ENCODE results near the gene RANBP1. TPM values are rescaled to one million over a fixed set of nuclear protein-coding genes. Genes with fewer than 3 reads are reported as not detected.

RANBP1 gene
- total RNA-seq, 4 donors from 2014 or later: 104 to 159 (median 119) TPM

GRCh38 chr22:20108757-20109230 lies 7.1 kb upstream of the RANBP1 start:
- WGBS, 2 donors: 82 to 87% methylated on average over 9 to 12 of the region's 12 CpGs
- H3K4me3 ChIP-seq (ENCODE audit: low read depth, poor library complexity, severe bottlenecking): no peak overlapping the region
- no peak for DNase-seq (ENCODE audit: low spot score in 2 of 2)
- no peak for TF ChIP-seq POLR2A (IDR thresholded peaks at IDR 0.05)
- TF ChIP-seq, protein P1, sequence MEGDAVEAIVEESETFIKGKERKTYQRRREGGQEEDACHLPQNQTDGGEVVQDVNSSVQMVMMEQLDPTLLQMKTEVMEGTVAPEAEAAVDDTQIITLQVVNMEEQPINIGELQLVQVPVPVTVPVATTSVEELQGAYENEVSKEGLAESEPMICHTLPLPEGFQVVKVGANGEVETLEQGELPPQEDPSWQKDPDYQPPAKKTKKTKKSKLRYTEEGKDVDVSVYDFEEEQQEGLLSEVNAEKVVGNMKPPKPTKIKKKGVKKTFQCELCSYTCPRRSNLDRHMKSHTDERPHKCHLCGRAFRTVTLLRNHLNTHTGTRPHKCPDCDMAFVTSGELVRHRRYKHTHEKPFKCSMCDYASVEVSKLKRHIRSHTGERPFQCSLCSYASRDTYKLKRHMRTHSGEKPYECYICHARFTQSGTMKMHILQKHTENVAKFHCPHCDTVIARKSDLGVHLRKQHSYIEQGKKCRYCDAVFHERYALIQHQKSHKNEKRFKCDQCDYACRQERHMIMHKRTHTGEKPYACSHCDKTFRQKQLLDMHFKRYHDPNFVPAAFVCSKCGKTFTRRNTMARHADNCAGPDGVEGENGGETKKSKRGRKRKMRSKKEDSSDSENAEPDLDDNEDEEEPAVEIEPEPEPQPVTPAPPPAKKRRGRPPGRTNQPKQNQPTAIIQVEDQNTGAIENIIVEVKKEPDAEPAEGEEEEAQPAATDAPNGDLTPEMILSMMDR (IDR thresholded peaks at IDR 0.05): no peak
- intact Hi-C loops (cut with DNase I; ENCODE audit: low total_unique reads): no loop called here

GRCh38 chr22:20109411-20110358 lies 6.2 kb upstream of the RANBP1 start:
- H3K4me3 ChIP-seq (ENCODE audit: low read depth, poor library complexity, severe bottlenecking): no peak overlapping the region
- 85 to 86% methylated on average over 19 to 23 of the region's 23 CpGs for WGBS, 2 donors
- intact Hi-C loops (cut with DNase I; ENCODE audit: low total_unique reads): no loop called here
- TF ChIP-seq, protein P1 (IDR thresholded peaks at IDR 0.05): no peak
- TF ChIP-seq POLR2A (IDR thresholded peaks at IDR 0.05): no peak
- DNase-seq (ENCODE audit: low spot score in 2 of 2): no peak

DNA sequence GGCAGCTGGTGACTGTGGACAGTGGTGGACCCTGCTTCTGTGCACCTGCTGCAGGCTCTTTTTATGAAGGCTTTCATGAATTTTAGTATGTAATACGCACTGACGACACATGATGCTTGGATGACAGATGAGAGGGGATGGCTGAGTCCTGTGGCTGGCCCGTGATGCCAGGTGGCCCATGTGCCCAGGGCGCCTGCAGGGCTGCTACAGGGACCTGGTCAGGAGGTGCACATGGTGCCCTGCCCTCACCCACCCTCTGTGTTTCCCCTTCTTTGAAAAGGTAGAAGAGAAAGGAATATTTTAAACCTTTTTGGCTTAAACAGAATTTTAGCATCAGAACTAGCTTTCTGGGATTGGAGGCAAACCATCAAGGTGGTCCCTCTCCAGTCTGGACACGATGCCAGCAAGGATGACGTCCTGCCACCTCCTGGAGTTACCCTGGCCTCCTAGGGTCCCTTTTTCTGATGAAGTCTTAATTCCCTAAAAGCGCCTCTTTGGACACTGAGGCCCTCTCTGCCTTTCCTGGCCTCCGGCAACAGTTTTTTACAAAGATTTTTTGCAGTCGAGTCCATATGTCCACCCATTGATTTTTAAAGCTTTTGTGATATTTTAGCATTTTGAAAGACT lies 5.4 kb upstream of the RANBP1 start:
- 85 to 90% methylated on average over 9 of the region's 9 CpGs for WGBS, 2 donors
- no peak for DNase-seq (ENCODE audit: low spot score in 2 of 2)
- intact Hi-C loops (cut with DNase I; ENCODE audit: low total_unique reads): no loop called here
- no peak for TF ChIP-seq POLR2A (IDR thresholded peaks at IDR 0.05)
- TF ChIP-seq, protein P1 (IDR thresholded peaks at IDR 0.05): no peak
- H3K4me3 ChIP-seq (ENCODE audit: low read depth, poor library complexity, severe bottlenecking): no peak overlapping the region

DNA sequence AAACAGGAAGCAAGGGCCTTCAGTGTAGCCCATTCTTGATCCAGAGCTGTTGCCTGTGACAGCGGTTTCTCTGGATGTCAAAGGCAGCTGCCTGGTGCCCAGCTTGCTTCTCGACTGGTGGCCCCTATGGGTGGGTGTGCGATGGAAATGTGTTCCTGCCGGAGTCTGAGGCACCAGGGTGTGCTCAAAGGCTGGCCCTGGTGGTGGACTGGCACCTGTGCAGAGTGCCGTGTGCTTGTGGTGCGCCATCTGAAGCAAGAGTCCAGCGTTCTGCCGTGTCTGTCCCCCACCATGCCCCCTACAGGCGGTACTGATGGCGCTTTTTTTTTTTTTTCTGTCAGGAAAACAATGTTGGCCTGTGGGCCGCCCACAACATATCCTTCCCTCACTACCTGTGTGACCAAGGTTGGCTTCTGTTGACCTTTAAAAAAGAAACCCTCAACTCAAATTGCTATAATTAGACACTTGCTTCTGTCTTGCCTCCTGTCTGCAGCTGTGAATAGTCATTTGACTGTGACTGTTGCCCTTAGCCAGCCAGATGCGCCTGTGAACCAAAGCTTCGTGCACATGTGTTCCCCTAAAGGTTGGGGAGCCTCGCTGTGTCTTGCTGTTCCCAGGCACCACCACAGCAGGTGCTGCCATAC lies 4.7 kb upstream of the RANBP1 start:
- DNase-seq (ENCODE audit: low spot score in 2 of 2): no peak
- 63 to 67% methylated on average over 14 of the region's 14 CpGs for WGBS, 2 donors
- H3K4me3 ChIP-seq (ENCODE audit: low read depth, poor library complexity, severe bottlenecking): no peak overlapping the region
- no peak for TF ChIP-seq POLR2A (IDR thresholded peaks at IDR 0.05)
- TF ChIP-seq, protein P1 (IDR thresholded peaks at IDR 0.05): no peak
- intact Hi-C loops (cut with DNase I; ENCODE audit: low total_unique reads): no loop called here

DNA sequence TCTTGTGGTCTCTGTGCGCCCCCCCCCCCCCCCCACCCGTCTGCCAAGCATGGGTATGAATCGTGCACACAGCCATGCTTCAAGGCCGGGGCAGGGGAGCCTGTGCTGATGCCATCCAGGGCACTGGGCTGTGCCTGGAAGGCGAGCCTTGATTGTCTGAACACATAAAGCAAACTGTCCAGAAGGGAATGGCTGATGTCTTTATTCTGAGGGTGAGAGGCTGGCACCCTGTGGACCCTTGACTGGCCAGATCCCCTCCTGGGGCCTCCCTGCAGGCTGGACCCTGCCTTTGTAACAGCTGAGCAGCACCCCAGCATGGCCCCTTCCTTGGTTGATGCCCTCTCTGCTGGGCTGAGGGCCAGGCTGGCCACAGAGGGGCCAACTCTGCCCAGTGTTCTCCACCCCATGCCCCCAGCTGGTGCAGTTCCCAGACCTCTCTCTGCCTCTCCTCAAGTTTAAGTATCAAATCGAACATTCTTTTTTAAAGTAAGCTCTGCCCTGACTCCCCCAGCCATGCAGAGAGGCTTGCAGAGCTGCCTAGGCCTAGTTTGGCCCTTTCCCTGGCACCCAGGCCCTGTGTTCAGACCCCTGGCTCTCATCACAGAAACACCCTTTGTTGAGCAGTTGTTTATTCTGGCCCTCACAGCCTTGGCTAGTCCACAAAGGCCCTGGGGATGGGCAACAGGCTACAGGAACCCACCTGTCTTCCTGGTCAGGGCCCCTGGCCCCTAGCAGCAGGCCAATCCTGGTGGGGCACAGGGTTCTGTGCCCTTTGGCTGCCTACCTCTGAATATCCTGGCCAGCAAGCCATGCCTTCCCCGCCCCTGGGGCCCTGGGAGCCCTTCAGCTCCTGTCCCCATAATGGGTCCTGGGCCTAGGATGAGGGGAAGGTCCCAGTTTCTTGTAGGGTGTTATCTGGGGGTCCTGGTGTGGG lies 3.9 kb upstream of the RANBP1 start:
- H3K4me3 ChIP-seq (ENCODE audit: low read depth, poor library complexity, severe bottlenecking): no peak overlapping the region
- intact Hi-C loops (cut with DNase I; ENCODE audit: low total_unique reads): no loop called here
- no peak for DNase-seq (ENCODE audit: low spot score in 2 of 2)
- WGBS, 2 donors: 76 to 84% methylated on average over 7 of the region's 7 CpGs
- TF ChIP-seq POLR2A (IDR thresholded peaks at IDR 0.05): no peak
- TF ChIP-seq, protein P1 (IDR thresholded peaks at IDR 0.05): no peak
